GM23248 (cell line): Measurements from ENCODE around the gene SNTG2.

Source experiments
- EZH2 ChIP-seq: fragments of 200-600 bp; sonication (generic); IDR thresholded peaks from 2 replicates; pipeline ENCODE4 v1.6.1; 2018; ENCODE audit warnings: antibody characterized with exemption, mild to moderate bottlenecking; ENCODE audit not compliant: insufficient read depth, poor library complexity, severe bottlenecking
- EZH2phosphoT487 ChIP-seq: fragments of 200-600 bp; sonication (generic); IDR thresholded peaks from 2 replicates; pipeline ENCODE4 v1.6.1; 2018; ENCODE audit warnings: antibody characterized with exemption, moderate library complexity, mild to moderate bottlenecking, low read depth; ENCODE audit not compliant: insufficient read depth

GRCh38 chr2:1069847-1070246, 119.2 kb downstream of the SNTG2 start:
- TF ChIP-seq EZH2phosphoT487 (no peak), EZH2 (no peak)
